Measurements from ENCODE around the gene TPCN2.

Gene TPCN2

DNA sequence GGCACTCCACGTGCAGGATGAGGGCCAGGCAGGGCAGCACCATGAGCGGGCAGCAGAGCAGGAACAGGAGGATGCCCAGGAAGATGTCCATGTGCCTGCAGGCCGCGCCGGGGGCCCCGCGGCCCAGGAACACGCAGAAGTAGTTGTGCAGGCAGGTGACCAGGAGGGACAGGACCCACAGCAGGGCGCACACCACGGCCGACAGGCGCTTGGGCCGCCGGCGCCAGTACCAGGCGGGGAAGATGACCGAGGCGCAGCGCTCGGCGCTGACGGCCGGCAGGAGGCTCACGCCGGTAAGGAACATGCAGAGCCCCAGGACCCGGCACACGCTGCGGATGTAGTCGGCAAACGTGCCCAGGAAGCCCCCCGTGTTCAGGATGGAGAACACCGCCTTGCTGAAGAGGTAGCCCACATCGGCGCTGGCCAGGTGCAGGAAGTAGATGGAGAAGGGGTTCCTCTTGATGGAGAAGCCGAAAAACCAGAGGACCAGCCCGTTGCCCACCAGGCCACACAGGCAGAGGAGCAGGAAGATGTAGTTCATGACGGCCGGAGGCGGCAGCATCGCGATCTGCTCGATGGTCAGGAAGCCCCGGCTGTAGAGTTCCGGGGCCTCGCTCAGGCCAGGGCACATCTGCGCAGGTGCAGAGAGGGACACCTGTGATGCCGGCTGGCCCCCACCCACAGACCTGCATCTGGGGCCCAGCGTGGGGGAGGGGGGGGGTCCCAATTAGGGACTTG is 42.9 kb upstream of the TPCN2 start:
- H3K4ac ChIP-seq (ENCODE audit: low read depth in 1 of 2, low read length in 2 of 2) = no peak overlapping the region

DNA sequence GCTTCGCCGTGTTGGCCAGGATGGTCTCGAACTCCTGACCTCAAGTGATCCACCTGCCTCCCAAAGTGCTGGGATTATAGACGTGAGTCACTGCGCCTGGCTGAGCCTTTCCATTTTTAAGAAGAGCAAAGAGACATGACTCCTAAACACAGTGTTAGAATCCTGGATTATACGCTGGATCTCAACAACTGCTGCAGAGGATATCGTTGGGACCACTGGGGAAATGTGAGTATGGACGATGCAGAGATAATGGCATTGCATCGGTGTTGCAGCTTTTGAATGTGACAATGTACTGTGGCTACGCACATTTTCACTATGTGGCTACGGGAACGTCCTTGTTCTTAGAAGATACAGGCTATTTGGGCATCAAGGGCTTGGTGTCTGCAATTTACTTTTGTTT is 41.9 kb upstream of the TPCN2 start:
- Histone ChIP-seq H3K27me3 (ENCODE audit: control insufficient read depth in 1 of 2, insufficient read depth in 1 of 2, low read length in 2 of 2) (no peaks in the 10 kb centered on the region), H3K4me3 (ENCODE audit: insufficient read depth in 1 of 2, low read depth in 1 of 2, low read length in 2 of 2) (no peak overlapping the region), H3K27ac (ENCODE audit: low read length, poor library complexity, severe bottlenecking) (no peak overlapping the region), H3K18ac (ENCODE audit: low read depth in 1 of 2, low read length in 2 of 2) (no peak overlapping the region), H4K8ac (ENCODE audit: low read length) (no peak overlapping the region), H3K4me2 (ENCODE audit: low read length, poor library complexity, severe bottlenecking) (no peak overlapping the region), H3K9me3 (ENCODE audit: control insufficient read depth, low read length) (no peaks in the 10 kb centered on the region), H3K23ac (ENCODE audit: low read length in 2 of 2) (no peak overlapping the region), H4K91ac (ENCODE audit: low read length) (no peak overlapping the region), H2AFZ (ENCODE audit: low read depth, low read length) (no peak overlapping the region), H2BK15ac (ENCODE audit: low read depth, poor library complexity, severe bottlenecking) (no peak overlapping the region), H2BK5ac (ENCODE audit: low read depth, low read length, poor library complexity, severe bottlenecking) (no peak overlapping the region), H3K9ac (ENCODE audit: low read length) (no peak overlapping the region), H3K4ac (ENCODE audit: low read depth in 1 of 2, low read length in 2 of 2) (no peak overlapping the region), H3K14ac (ENCODE audit: low read length in 2 of 2) (no peak overlapping the region), H2BK120ac (ENCODE audit: low read depth, low read length) (no peak overlapping the region), H3K79me1 (replicated peaks; ENCODE audit: low read length, poor library complexity, severe bottlenecking) (peaks cover 5% of the 10 kb centered on the region), H3K36me3 (ENCODE audit: control insufficient read depth in 1 of 2, insufficient read depth in 2 of 2, low read depth in 1 of 2, low read length in 2 of 2) (peaks cover 35 to 51% of the 10 kb centered on the region in 2 experiments), H2AK5ac (ENCODE audit: low read length, severe bottlenecking) (no peak overlapping the region), H2BK12ac (ENCODE audit: low read length in 2 of 2) (no peak overlapping the region), H3K4me1 (ENCODE audit: control insufficient read depth, insufficient read depth, low read depth, low read length) (peaks cover 42% of the 10 kb centered on the region)
- no peak for DNase-seq
- 92% methylated on average over 12 of the region's 12 CpGs for WGBS

More for the DNA sequence above, 42.9 kb upstream of the TPCN2 start:
- DNase-seq = no peak
- Histone ChIP-seq H2BK15ac (ENCODE audit: low read depth, poor library complexity, severe bottlenecking) (peak overlapping the region; percentile 17), H3K79me1 (replicated peaks; ENCODE audit: low read length, poor library complexity, severe bottlenecking) (peaks cover 4% of the 10 kb centered on the region), H3K4me1 (ENCODE audit: control insufficient read depth, insufficient read depth, low read depth, low read length) (peaks cover 34% of the 10 kb centered on the region), H3K27me3 (ENCODE audit: control insufficient read depth in 1 of 2, insufficient read depth in 1 of 2, low read length in 2 of 2) (no peaks in the 10 kb centered on the region), H2BK120ac (ENCODE audit: low read depth, low read length) (no peak overlapping the region), H3K4me3 (ENCODE audit: insufficient read depth in 1 of 2, low read depth in 1 of 2, low read length in 2 of 2) (no peak overlapping the region), H3K9ac (ENCODE audit: low read length) (no peak overlapping the region), H4K8ac (ENCODE audit: low read length) (no peak overlapping the region), H3K9me3 (ENCODE audit: control insufficient read depth, low read length) (no peaks in the 10 kb centered on the region), H3K36me3 (ENCODE audit: control insufficient read depth in 1 of 2, insufficient read depth in 2 of 2, low read depth in 1 of 2, low read length in 2 of 2) (peaks cover 35 to 51% of the 10 kb centered on the region in 2 experiments), H2BK12ac (ENCODE audit: low read length in 2 of 2) (no peak overlapping the region), H4K91ac (ENCODE audit: low read length) (peak overlapping the region; percentile 62), H2AFZ (ENCODE audit: low read depth, low read length) (no peak overlapping the region), H3K14ac (ENCODE audit: low read length in 2 of 2) (no peak overlapping the region), H3K23ac (ENCODE audit: low read length in 2 of 2) (no peak overlapping the region), H3K4me2 (ENCODE audit: low read length, poor library complexity, severe bottlenecking) (no peak overlapping the region), H3K18ac (ENCODE audit: low read depth in 1 of 2, low read length in 2 of 2) (no peak overlapping the region), H2BK5ac (ENCODE audit: low read depth, low read length, poor library complexity, severe bottlenecking) (no peak overlapping the region), H3K27ac (ENCODE audit: low read length, poor library complexity, severe bottlenecking) (no peak overlapping the region), H2AK5ac (ENCODE audit: low read length, severe bottlenecking) (no peak overlapping the region)
- 97% methylated on average over 45 of the region's 48 CpGs for WGBS

- H3K79me1 ChIP-seq (replicated peaks; ENCODE audit: low read length, poor library complexity, severe bottlenecking) = peaks cover 5% of the 10 kb centered on the region
- H2BK120ac ChIP-seq (ENCODE audit: low read depth, low read length) = no peak overlapping the region
- peaks cover 53% of the 10 kb centered on the region for H3K4me1 ChIP-seq (ENCODE audit: control insufficient read depth, insufficient read depth, low read depth, low read length)
- H3K14ac ChIP-seq (ENCODE audit: low read length in 2 of 2) = no peak overlapping the region
- no peak overlapping the region for H3K23ac ChIP-seq (ENCODE audit: low read length in 2 of 2)
- peak overlapping the region; percentile 42 for H2AK5ac ChIP-seq (ENCODE audit: low read length, severe bottlenecking)
- no peak overlapping the region for H2BK5ac ChIP-seq (ENCODE audit: low read depth, low read length, poor library complexity, severe bottlenecking)
- peak overlapping the region in 1 of 2 experiments; percentile 52 for H3K4me3 ChIP-seq (ENCODE audit: insufficient read depth in 1 of 2, low read depth in 1 of 2, low read length in 2 of 2)
- H3K36me3 ChIP-seq (ENCODE audit: control insufficient read depth in 1 of 2, insufficient read depth in 2 of 2, low read depth in 1 of 2, low read length in 2 of 2) = peaks cover 32 to 48% of the 10 kb centered on the region in 2 experiments
- peak; percentile 52 for DNase-seq
- H3K4me2 ChIP-seq (ENCODE audit: low read length, poor library complexity, severe bottlenecking) = peak overlapping the region; percentile 10
- H3K9me3 ChIP-seq (ENCODE audit: control insufficient read depth, low read length) = no peaks in the 10 kb centered on the region
- no peaks in the 10 kb centered on the region for H3K27me3 ChIP-seq (ENCODE audit: control insufficient read depth in 1 of 2, insufficient read depth in 1 of 2, low read length in 2 of 2)
- no peak overlapping the region for H2AFZ ChIP-seq (ENCODE audit: low read depth, low read length)
- peak overlapping the region; percentile 67 for H3K27ac ChIP-seq (ENCODE audit: low read length, poor library complexity, severe bottlenecking)
- peak overlapping the region; percentile 14 for H4K91ac ChIP-seq (ENCODE audit: low read length)
- H3K4ac ChIP-seq (ENCODE audit: low read depth in 1 of 2, low read length in 2 of 2) = peak overlapping the region in 1 of 2 experiments; percentile 77
- no peak overlapping the region for H4K8ac ChIP-seq (ENCODE audit: low read length)
- peak overlapping the region; percentile 56 to 91 for H3K18ac ChIP-seq (ENCODE audit: low read depth in 1 of 2, low read length in 2 of 2)
- peak overlapping the region; percentile 78 for H3K9ac ChIP-seq (ENCODE audit: low read length)
- H2BK12ac ChIP-seq (ENCODE audit: low read length in 2 of 2) = peak overlapping the region in 1 of 2 experiments; percentile 82
- peak overlapping the region; percentile 45 for H2BK15ac ChIP-seq (ENCODE audit: low read depth, poor library complexity, severe bottlenecking)
- 52% methylated on average over 8 of the region's 8 CpGs for WGBS
Observed at GRCh38 chr11:69007975-69008381, 40.8 kb upstream of the TPCN2 start.

GRCh38 chr11:69008737-69009440 is 39.8 kb upstream of the TPCN2 start:
- Histone ChIP-seq H4K91ac (ENCODE audit: low read length) (peak overlapping the region; percentile 49), H2BK15ac (ENCODE audit: low read depth, poor library complexity, severe bottlenecking) (peak overlapping the region; percentile 68), H3K18ac (ENCODE audit: low read depth in 1 of 2, low read length in 2 of 2) (peak overlapping the region; percentile 91 to 92), H3K4ac (ENCODE audit: low read depth in 1 of 2, low read length in 2 of 2) (peak overlapping the region; percentile 62 to 72), H3K36me3 (ENCODE audit: control insufficient read depth in 1 of 2, insufficient read depth in 2 of 2, low read depth in 1 of 2, low read length in 2 of 2) (peaks cover 23 to 39% of the 10 kb centered on the region in 2 experiments), H3K9ac (ENCODE audit: low read length) (peak overlapping the region; percentile 90), H3K14ac (ENCODE audit: low read length in 2 of 2) (peak overlapping the region in 1 of 2 experiments; percentile 81), H4K8ac (ENCODE audit: low read length) (peak overlapping the region; percentile 57), H3K9me3 (ENCODE audit: control insufficient read depth, low read length) (no peaks in the 10 kb centered on the region), H3K27me3 (ENCODE audit: control insufficient read depth in 1 of 2, insufficient read depth in 1 of 2, low read length in 2 of 2) (no peaks in the 10 kb centered on the region), H2AFZ (ENCODE audit: low read depth, low read length) (no peak overlapping the region), H3K4me1 (ENCODE audit: control insufficient read depth, insufficient read depth, low read depth, low read length) (peaks cover 61% of the 10 kb centered on the region), H3K79me1 (replicated peaks; ENCODE audit: low read length, poor library complexity, severe bottlenecking) (peaks cover 5% of the 10 kb centered on the region), H3K4me2 (ENCODE audit: low read length, poor library complexity, severe bottlenecking) (peak overlapping the region; percentile 20), H2BK5ac (ENCODE audit: low read depth, low read length, poor library complexity, severe bottlenecking) (no peak overlapping the region), H3K27ac (ENCODE audit: low read length, poor library complexity, severe bottlenecking) (peak overlapping the region; percentile 67), H2BK12ac (ENCODE audit: low read length in 2 of 2) (peak overlapping the region; percentile 70 to 89), H2AK5ac (ENCODE audit: low read length, severe bottlenecking) (peak overlapping the region; percentile 49), H3K4me3 (ENCODE audit: insufficient read depth in 1 of 2, low read depth in 1 of 2, low read length in 2 of 2) (peak overlapping the region in 1 of 2 experiments; percentile 95), H3K23ac (ENCODE audit: low read length in 2 of 2) (no peak overlapping the region), H2BK120ac (ENCODE audit: low read depth, low read length) (peak overlapping the region; percentile 59)
- 16% methylated on average over 17 of the region's 17 CpGs for WGBS
- DNase-seq = peak; percentile 98
